Measurements from ENCODE around the gene BRF1.

Gene BRF1

GRCh38 chr14:105192866-105193731, 107.7 kb downstream of the BRF1 start:
- no peak for DNase-seq

- no peak for DNase-seq
These were observed 112.8 kb downstream of the BRF1 start for GRCh38 chr14:105187935-105188524.

- no peak for DNase-seq
These were observed 113.7 kb downstream of the BRF1 start for GRCh38 chr14:105187116-105187515.

GRCh38 chr14:105185973-105186372, 114.8 kb downstream of the BRF1 start:
- DNase-seq = no peak

GRCh38 chr14:105185001-105185400, 115.8 kb downstream of the BRF1 start:
- no peak for DNase-seq

GRCh38 chr14:105184461-105184860, 116.3 kb downstream of the BRF1 start:
- DNase-seq = no peak

- DNase-seq = no peak
These were observed 118.3 kb downstream of the BRF1 start for GRCh38 chr14:105182296-105183020.

GRCh38 chr14:105181549-105182295, 119.1 kb downstream of the BRF1 start:
- DNase-seq = no peak

GRCh38 chr14:105180592-105181548, 119.9 kb downstream of the BRF1 start, which contains the start of gene NUDT14:
Gene NUDT14, minus strand, starts transcription at chr14:105181312. Its CDS starts 103 bp downstream, at chr14:105181209.
- peak; percentile 82 for DNase-seq

- no peak for DNase-seq
These were observed 121.6 kb downstream of the BRF1 start for GRCh38 chr14:105179191-105179590.

GRCh38 chr14:105178868-105179140, 122.0 kb downstream of the BRF1 start:
- DNase-seq = no peak

- DNase-seq = no peak
These were observed 122.5 kb downstream of the BRF1 start for GRCh38 chr14:105178069-105178867.

GRCh38 chr14:105177082-105177481, 123.7 kb downstream of the BRF1 start:
- DNase-seq = no peak

GRCh38 chr14:105176513-105176912, 124.3 kb downstream of the BRF1 start:
- DNase-seq = no peak

- peak; percentile 42 for DNase-seq
These were observed 126.6 kb downstream of the BRF1 start for GRCh38 chr14:105173901-105174894.

- no peak for DNase-seq
These were observed 127.7 kb downstream of the BRF1 start for GRCh38 chr14:105173145-105173544.

- no peak for DNase-seq
These were observed 128.3 kb downstream of the BRF1 start for GRCh38 chr14:105172476-105172875.

GRCh38 chr14:105171004-105171673, 129.7 kb downstream of the BRF1 start:
- DNase-seq = no peak

All from activated CD4-positive, alpha-beta T cell treated with anti-CD3 and anti-CD28 coated beads, Interleukin-2, amount 50 U/mL, for 16 hours (primary cell).